ENCODE results near the gene NOS1.
"Not testable (repeated sequence)": the region's sequence is repeated elsewhere in the genome, so short reads cannot be mapped to it uniquely, and the experiment has no call there.

Gene NOS1

DNA sequence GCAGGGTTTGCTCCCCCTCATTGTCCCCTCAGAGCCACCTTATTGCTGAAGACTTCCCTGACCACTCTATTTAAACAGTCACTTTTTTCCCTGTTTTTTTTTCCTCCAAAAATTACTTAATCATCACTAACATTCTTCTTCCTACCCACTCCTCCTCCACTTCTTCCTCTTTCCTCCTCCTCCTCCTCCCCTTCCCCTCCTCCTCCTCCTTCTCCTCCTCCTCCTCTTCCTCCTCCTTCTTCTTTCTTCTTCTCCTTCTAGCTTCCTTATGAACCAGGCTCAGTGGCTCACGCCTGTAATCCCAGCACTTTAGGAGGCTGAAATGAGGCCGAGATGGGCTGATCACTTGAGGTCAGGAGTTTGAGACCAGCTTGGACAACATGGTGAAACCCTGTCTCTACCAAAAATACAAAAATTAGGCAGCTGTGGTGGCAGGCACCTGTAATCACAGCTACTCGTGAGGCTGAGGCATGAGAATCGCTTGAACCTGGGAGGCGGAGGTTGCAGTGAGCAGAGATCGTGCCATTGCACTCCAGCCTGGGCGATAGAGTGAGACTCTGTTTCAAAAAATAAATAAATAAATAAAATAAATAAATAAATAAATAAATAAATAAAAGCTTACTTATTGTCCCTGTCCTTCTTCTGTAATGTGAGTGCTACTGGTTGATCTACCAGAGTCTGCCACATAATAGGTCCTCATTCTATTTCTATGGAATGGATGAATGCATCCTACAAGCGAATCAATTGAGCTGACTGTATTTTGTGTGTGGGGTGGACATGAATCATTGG is 161.3 kb downstream of the NOS1 start:
- not testable (repeated sequence) for H3K4me3 Mint-ChIP-seq, DNase-seq, H3K9me3 Mint-ChIP-seq, ATAC-seq, H3K27ac Mint-ChIP-seq, H3K4me1 Mint-ChIP-seq
- peaks cover 26% of the 10 kb centered on the region for H3K27me3 Mint-ChIP-seq

DNA sequence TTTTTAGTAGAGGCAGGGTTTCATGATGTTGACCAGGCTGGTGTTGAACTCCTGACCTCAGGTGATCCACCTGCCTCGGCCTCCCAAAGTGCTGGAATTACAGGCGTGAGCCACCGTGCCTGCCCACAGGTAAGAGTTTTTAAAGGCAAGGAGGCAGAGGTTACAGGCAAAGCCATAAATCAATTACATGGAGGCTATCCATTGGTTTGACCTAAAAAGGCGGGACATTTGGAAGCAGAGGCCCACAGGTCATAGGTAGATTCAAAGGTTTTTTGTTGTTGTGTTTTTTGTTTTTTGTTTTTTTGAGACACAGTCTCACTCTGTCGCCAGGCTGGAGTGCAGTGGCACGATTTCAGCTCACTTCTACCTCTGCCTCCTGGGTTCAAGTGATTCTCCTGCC is 165.1 kb downstream of the NOS1 start:
- not testable (repeated sequence) for H3K4me3 Mint-ChIP-seq, DNase-seq, H3K9me3 Mint-ChIP-seq, H3K4me1 Mint-ChIP-seq, ATAC-seq, H3K27me3 Mint-ChIP-seq
- H3K27ac Mint-ChIP-seq = peak overlapping the region in 1 of 2 donors; percentile 14

DNA sequence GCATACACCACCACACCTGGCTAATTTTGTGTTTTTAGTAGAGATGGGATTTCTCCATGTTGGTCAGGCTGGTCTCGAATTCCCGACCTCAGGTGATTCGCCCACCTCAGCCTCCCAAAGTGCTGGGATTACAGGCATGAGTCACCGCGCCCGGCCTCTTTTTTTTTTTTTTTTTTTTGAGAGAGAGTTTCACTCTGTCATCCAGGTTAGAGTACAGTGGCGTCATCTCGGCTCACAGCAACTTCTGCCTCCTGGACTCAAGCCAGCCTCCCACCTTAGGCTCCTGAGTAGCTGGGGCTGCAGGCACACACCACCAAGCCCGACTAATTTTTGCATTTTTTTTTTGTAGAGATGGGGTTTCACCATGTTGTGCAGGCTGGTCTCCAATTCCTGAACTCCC is 166.4 kb downstream of the NOS1 start:
- H3K27ac Mint-ChIP-seq, H3K27me3 Mint-ChIP-seq, DNase-seq, H3K4me3 Mint-ChIP-seq, ATAC-seq, H3K9me3 Mint-ChIP-seq: not testable (repeated sequence)
- peaks cover 12% of the 10 kb centered on the region for H3K4me1 Mint-ChIP-seq

DNA sequence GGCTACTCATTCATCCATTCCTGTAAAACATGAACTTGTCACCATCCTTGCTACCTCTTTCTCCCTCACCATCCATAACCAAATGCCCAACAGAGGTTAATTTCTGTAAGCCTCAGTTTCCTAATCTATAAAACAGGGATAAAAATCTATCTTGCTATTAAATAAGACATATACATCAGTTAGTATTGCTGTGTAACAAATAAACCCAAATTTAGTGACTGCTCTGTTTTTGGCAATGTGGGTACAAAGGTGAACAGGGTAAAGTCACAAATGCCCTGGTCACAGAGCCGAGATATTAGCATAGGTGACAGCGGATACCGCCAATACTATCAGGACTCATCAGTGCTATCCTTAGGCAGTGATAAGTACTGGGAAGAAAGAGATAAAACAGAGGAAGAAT is 167.5 kb downstream of the NOS1 start:
- H3K9me3 Mint-ChIP-seq = peaks cover 0 to 8% of the 10 kb centered on the region in 2 donors
- DNase-seq (no peak), ATAC-seq (no peak)
- H3K27ac Mint-ChIP-seq = no peak overlapping the region
- H3K27me3 Mint-ChIP-seq = no peaks in the 10 kb centered on the region
- H3K4me3 Mint-ChIP-seq = no peak overlapping the region
- peaks cover 21% of the 10 kb centered on the region for H3K4me1 Mint-ChIP-seq

DNA sequence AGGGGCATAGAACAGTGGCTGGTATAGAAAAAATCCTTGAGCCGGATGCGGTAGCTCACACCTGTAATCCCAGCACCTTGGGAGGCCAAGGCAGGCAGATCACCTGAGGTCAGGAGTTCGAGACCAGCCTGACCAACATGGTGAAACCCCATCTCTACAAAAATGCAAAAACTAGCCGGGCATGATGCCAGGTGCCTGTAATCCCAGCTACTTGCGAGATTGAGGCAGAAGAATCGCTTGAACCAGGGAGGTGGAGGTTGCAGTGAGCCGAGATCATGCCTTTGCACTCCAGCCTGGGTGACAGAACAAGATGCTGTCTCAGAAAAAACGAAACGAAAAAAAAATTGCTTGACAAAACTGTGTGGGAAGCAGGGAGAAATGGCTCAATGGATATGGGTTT is 168.8 kb downstream of the NOS1 start:
- DNase-seq, H3K4me3 Mint-ChIP-seq, ATAC-seq, H3K27ac Mint-ChIP-seq, H3K27me3 Mint-ChIP-seq, H3K9me3 Mint-ChIP-seq: not testable (repeated sequence)
- peaks cover 31% of the 10 kb centered on the region for H3K4me1 Mint-ChIP-seq

GRCh38 chr12:117192057-117192456 is 169.4 kb downstream of the NOS1 start:
- H3K4me3 Mint-ChIP-seq = no peak overlapping the region

DNA sequence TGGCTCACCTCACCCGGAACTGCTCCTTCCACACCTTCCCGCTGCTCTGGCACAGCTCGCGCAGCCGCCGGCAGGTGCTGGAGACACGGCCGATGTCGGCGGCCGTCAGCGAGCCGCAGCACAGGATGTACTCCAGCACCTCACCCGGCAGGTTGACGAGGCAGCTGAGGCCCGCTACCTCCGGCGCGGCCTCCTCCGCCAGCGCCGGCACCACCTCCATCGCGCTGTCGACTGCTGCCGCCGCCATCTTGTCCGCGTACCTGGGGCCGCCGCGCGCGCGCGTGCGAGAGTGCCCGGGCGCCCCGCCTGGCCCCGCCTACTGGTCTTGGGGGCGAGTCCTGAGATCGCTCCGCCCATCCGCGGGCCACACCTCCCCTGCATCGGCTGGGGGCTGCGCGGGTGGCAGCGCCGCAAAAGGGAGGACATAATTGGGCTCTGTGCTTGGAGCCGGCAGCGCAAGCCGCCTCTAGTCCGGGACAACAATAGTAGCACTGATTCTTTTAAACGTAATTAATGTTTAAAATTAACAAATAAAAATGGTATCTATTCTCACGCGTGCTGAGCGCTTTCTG is 171.1 kb downstream of the NOS1 start, which contains the start of gene FBXO21:
Gene FBXO21, minus strand, starts transcription at position 261 of the 572 bp plus-strand sequence. Its CDS starts 14 bp downstream, at position 247.
- peak within 1 kb of the TSS; percentile 93 for H3K4me3 Mint-ChIP-seq
- peaks cover 0 to 8% of the 10 kb centered on the region in 2 donors for H3K9me3 Mint-ChIP-seq
- DNase-seq (peak; percentile 92 to 95), ATAC-seq (peak; percentile 94)
- peaks cover 34% of the 10 kb centered on the region for H3K4me1 Mint-ChIP-seq
- peak within 1 kb of the TSS; percentile 96 to 97 for H3K27ac Mint-ChIP-seq
- no peaks in the 10 kb centered on the region for H3K27me3 Mint-ChIP-seq

More at GRCh38 chr12:117192057-117192456, 169.4 kb downstream of the NOS1 start:
- DNase-seq (no peak), ATAC-seq (no peak)
- Mint-ChIP-seq H3K27me3 (no peaks in the 10 kb centered on the region), H3K4me1 (peaks cover 34% of the 10 kb centered on the region), H3K27ac (no peak overlapping the region), H3K9me3 (peaks cover 0 to 8% of the 10 kb centered on the region in 2 donors)

- Mint-ChIP-seq H3K9me3 (peaks cover 0 to 8% of the 10 kb centered on the region in 2 donors), H3K4me3 (peak overlapping the region; percentile 93), H3K4me1 (peaks cover 34% of the 10 kb centered on the region), H3K27me3 (no peaks in the 10 kb centered on the region), H3K27ac (peak overlapping the region; percentile 95 to 96)
- DNase-seq = peak; percentile 32 to 45
- peak; percentile 57 for ATAC-seq
These were observed 171.7 kb downstream of the NOS1 start for GRCh38 chr12:117189725-117190209.

DNA sequence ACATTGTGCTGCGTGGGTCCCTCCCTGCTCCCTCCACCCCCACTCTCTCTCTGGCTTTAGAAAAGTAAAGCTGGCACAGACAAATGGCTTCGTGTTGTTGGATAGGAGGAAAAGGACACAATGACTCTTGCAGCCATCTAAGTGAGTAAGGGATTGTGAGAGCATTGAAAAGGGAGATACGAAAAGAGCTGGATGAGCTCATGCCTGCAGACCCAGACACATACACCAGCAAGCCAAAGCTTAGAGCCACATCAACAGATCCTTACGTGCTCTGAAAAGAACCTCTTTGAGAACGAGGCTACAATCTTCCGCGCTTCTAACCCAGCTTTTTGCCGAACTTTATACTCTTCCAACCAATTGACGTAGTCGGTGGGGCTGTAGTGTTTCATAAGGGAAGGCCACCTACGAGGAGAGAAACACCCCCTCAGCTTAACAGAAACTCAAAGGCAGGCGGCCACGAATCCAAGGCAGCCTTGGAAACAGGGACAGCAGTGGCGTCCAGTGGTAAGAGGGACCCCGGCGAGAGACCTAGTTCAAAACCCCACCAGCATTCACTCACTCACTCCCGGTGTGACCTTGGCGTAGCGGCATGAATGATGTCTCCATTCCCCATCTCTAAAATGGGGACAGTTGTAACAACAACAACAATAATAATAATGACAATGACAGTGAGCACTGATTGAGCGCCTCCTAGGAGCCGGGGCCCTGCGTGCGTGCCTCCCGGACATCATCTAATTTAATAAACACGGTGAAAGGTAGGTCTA is 172.3 kb downstream of the NOS1 start:
- H3K4me3 Mint-ChIP-seq = peak overlapping the region; percentile 93
- no peak for DNase-seq
- peaks cover 0 to 8% of the 10 kb centered on the region in 2 donors for H3K9me3 Mint-ChIP-seq
- H3K27me3 Mint-ChIP-seq = no peaks in the 10 kb centered on the region
- H3K27ac Mint-ChIP-seq = peak overlapping the region; percentile 95 to 96
- no peak for ATAC-seq
- peaks cover 34% of the 10 kb centered on the region for H3K4me1 Mint-ChIP-seq

GRCh38 chr12:117188121-117188665 is 173.2 kb downstream of the NOS1 start:
- H3K27me3 Mint-ChIP-seq = no peaks in the 10 kb centered on the region
- ATAC-seq (no peak), DNase-seq (no peak)
- no peaks in the 10 kb centered on the region for H3K9me3 Mint-ChIP-seq
- H3K4me1 Mint-ChIP-seq = peaks cover 34% of the 10 kb centered on the region
- peak overlapping the region; percentile 56 to 64 for H3K4me3 Mint-ChIP-seq
- no peak overlapping the region for H3K27ac Mint-ChIP-seq

DNA sequence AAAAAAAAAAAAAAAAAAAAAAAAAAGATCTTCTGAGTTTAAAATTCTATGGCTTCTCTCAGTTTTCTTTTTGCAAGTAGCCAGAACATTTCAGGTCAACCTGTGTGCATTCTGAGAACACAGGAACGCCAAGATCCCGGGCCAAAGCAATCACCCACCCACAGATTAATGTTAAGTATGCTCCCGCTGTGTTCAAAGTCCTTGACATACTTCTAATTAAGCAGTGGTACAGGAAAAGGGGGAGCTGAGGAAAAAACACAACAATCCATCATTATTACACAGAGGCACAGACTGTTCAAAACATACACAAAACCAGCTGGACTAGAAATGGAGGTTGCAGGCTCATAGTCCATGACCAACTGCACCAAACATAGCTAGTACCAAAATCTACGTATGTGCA is 174.0 kb downstream of the NOS1 start:
- no peaks in the 10 kb centered on the region for H3K9me3 Mint-ChIP-seq
- no peak for DNase-seq
- no peak overlapping the region for H3K27ac Mint-ChIP-seq
- H3K4me1 Mint-ChIP-seq = peaks cover 34% of the 10 kb centered on the region
- ATAC-seq = no peak
- H3K4me3 Mint-ChIP-seq = no peak overlapping the region
- H3K27me3 Mint-ChIP-seq = no peaks in the 10 kb centered on the region

- peaks cover 10% of the 10 kb centered on the region for H3K4me1 Mint-ChIP-seq
- no peak for ATAC-seq
- no peak for DNase-seq
- no peaks in the 10 kb centered on the region for H3K9me3 Mint-ChIP-seq
- H3K27me3 Mint-ChIP-seq = no peaks in the 10 kb centered on the region
- H3K27ac Mint-ChIP-seq = no peak overlapping the region
- no peak overlapping the region for H3K4me3 Mint-ChIP-seq
These were observed 178.6 kb downstream of the NOS1 start for GRCh38 chr12:117182866-117183265.

DNA sequence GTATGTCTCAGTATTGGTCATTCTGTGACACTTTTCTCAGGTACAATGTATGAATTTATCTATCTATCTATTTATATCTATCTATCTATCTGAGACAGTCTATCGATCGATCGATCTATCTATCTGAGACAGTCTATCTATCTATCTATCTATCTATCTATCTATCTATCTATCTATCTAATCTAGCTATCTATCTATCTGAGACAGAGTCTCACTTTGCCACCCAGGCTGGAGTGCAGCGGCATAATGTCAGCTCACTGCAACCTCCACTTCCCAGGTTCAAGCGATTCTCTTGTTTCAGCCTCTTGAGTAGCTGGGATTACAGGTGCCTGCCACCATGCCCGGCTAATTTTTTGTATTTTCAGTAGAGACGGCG is 180.0 kb downstream of the NOS1 start:
- not testable (repeated sequence) for H3K4me3 Mint-ChIP-seq, H3K4me1 Mint-ChIP-seq, H3K27me3 Mint-ChIP-seq, DNase-seq, ATAC-seq, H3K9me3 Mint-ChIP-seq
- H3K27ac Mint-ChIP-seq = peak overlapping the region in 1 of 2 donors; percentile 17

- Mint-ChIP-seq H3K9me3 (no peaks in the 10 kb centered on the region), H3K4me3 (no peak overlapping the region), H3K4me1 (peaks cover 5% of the 10 kb centered on the region), H3K27ac (peak overlapping the region in 1 of 2 donors; percentile 5), H3K27me3 (no peaks in the 10 kb centered on the region)
- DNase-seq (no peak), ATAC-seq (no peak)
These were observed 180.5 kb downstream of the NOS1 start for GRCh38 chr12:117180758-117181467.

- Mint-ChIP-seq H3K27me3 (no peaks in the 10 kb centered on the region), H3K9me3 (no peaks in the 10 kb centered on the region), H3K4me1 (peaks cover 5% of the 10 kb centered on the region), H3K4me3 (no peak overlapping the region), H3K27ac (no peak overlapping the region)
- DNase-seq (no peak), ATAC-seq (no peak)
These were observed 182.7 kb downstream of the NOS1 start for GRCh38 chr12:117178745-117179144.

Data from stimulated activated naive CD8-positive, alpha-beta T cell treated with anti-CD3 and anti-CD28 coated beads, Interleukin-15, amount 100 ng/mL, for 72 hours (primary cell).